ENCODE data around the gene MED13L.

MED13L gene

DNA sequence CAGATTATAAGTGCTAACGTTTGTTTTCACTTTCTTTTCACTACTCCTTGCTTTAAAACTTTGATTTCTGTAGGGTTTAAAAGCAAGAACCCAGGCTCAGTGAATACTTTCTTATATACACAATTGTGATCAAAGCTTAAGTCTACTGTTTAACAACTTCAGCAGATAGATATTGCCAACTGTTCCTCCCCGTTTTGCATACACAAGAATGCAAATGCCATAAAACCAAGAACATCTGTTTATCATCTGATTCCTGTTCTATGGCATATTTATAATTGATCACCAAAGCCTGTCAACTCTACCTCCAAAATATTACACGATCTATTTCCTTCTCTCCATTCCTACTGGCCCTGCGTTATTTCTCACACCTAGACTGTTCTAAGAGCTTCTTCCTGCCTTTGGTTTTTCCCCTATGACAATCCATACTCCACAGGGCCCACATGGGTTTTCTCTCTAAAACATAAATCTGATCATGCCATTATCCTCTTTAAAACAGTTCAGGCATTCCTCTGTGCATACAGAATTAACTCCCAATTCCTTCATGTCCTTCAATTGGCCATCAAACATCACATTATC is 15.9 kb downstream of the MED13L start:
- Histone ChIP-seq H3K4me3 (no peak overlapping the region), H3K27ac (no peak overlapping the region)
- TF ChIP-seq, protein P1, sequence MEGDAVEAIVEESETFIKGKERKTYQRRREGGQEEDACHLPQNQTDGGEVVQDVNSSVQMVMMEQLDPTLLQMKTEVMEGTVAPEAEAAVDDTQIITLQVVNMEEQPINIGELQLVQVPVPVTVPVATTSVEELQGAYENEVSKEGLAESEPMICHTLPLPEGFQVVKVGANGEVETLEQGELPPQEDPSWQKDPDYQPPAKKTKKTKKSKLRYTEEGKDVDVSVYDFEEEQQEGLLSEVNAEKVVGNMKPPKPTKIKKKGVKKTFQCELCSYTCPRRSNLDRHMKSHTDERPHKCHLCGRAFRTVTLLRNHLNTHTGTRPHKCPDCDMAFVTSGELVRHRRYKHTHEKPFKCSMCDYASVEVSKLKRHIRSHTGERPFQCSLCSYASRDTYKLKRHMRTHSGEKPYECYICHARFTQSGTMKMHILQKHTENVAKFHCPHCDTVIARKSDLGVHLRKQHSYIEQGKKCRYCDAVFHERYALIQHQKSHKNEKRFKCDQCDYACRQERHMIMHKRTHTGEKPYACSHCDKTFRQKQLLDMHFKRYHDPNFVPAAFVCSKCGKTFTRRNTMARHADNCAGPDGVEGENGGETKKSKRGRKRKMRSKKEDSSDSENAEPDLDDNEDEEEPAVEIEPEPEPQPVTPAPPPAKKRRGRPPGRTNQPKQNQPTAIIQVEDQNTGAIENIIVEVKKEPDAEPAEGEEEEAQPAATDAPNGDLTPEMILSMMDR (IDR thresholded peaks at IDR 0.05): no peak
- no peak for DNase-seq (ENCODE audit: low spot score)

DNA sequence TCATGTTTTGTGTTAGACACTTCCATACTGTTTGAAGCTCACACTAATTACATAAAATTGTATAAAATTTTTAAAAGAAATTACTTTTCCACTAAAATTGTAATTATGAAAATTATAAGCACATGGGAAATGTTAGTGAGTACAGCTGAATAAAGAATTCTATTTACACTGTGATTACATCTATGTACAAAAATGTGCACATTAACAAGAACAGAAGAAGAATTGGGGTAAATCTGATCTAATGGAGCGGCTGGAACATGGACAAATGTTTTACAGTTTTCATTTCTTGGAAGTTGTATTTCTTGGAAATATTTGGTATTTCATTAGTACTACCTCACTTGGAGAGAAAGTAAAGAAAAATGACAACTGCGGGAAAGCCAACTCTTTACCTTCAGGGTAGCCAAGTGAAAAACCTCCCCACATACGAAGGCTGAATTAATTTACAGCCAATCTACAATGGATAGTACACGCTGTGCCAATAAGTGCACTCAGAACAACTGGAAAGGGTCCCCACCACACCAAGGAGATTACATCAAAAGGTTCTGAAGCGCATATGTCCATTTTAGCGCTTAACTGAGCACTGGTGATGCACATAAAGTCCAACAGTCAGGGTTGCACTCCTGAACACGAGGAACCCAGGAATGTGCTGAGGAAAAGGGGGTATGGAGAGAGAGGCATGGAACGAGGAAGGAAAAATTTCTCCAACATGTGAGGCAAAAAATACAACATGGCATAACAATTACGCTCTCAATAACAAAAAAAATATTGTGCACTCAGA is 17.5 kb downstream of the MED13L start:
- H3K27ac ChIP-seq: no peak overlapping the region
- TF ChIP-seq, protein P1 (IDR thresholded peaks at IDR 0.05): no peak

DNA sequence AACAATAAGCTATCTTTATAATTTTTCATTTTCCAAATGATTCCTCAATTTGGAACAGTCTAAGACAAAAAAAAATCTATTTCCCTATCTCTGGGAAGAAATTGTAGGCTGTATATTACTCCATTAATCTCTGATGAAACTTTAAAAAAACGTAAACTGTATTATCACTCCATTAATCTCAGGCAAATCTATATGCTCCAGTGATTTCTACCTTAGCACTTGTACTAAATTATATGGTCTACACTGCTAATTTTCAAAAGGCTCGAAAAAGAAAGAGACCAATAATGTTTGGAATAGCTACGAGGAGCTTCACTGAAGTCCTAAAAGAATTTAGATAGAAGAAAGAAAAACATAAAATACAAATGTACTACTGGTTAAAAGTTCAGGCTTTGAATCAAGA is 19.7 kb downstream of the MED13L start:
- Histone ChIP-seq H3K4me3 (no peak overlapping the region), H3K27ac (no peak overlapping the region)
- no peak for DNase-seq (ENCODE audit: low spot score)
- TF ChIP-seq, protein P1 (IDR thresholded peaks at IDR 0.05): no peak

More for the DNA sequence above, 17.5 kb downstream of the MED13L start:
- no peak for DNase-seq (ENCODE audit: low spot score)
- no peak overlapping the region for H3K4me3 ChIP-seq

DNA sequence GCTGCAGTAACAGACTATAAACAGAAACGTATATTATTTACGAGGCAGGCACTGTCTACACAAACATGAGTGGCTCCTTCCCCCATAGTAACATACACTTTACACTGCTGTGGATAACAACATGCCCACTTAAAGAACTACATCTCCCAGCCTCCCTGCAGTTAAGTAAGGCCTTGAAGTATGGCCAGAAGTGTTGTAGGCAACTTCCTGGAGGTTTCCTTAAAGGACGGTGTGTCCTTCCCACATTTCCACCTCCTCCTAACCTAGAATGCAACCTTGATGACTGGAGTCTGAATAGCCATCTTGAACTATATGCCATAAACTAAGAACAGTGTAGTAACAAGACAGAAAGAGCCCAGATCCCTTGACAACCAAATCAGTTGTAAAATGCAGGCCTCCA is 20.3 kb downstream of the MED13L start:
- DNase-seq (ENCODE audit: low spot score): no peak
- Histone ChIP-seq H3K4me3 (no peak overlapping the region), H3K27ac (peak overlapping the region in 1 of 2 donors; percentile 31)
- TF ChIP-seq, protein P1 (IDR thresholded peaks at IDR 0.05): no peak

DNA sequence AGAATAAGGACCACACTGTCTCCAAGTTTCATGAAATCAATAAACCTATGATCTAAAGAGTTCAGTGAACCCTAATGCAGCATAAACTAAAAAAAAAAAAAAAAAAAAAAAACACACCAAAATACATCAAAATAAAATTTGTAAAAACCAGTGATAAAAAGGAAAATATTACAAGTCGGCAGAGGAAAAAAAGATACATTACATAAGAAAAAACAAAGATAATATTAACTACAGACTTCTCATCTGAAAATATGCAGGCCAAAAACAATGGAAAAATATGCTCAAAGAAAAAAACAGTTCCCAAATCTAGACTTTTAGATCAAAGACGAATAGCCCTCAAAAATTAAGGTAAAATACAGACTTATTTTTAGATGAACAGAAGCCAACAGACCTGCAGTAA is 27.6 kb downstream of the MED13L start:
- no peak overlapping the region for H3K4me3 ChIP-seq
- DNase-seq (ENCODE audit: low spot score): no peak
- no peak overlapping the region for H3K27ac ChIP-seq
- TF ChIP-seq, protein P1 (IDR thresholded peaks at IDR 0.05): no peak

DNA sequence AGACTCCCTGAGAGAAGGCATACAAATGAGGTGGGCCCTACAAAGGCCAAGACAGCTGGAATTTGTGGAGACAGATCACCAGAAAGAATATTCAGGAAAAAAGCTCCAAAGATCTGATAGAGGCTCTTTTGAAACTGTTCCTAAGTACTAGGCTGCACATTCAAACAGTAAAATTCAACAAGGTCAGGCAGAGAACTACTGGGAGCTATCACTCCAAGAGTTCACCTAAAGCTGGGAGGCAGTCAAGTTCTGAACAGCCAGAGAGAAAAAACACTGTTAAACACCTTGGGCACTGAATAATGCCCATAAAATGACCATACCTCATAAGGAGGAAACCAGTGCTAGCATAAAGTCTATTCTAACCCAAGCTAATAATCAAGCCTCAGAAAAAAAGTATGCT is 28.6 kb downstream of the MED13L start:
- Histone ChIP-seq H3K4me3 (no peak overlapping the region), H3K27ac (no peak overlapping the region)
- no peak for DNase-seq (ENCODE audit: low spot score)
- TF ChIP-seq, protein P1 (IDR thresholded peaks at IDR 0.05): no peak

DNA sequence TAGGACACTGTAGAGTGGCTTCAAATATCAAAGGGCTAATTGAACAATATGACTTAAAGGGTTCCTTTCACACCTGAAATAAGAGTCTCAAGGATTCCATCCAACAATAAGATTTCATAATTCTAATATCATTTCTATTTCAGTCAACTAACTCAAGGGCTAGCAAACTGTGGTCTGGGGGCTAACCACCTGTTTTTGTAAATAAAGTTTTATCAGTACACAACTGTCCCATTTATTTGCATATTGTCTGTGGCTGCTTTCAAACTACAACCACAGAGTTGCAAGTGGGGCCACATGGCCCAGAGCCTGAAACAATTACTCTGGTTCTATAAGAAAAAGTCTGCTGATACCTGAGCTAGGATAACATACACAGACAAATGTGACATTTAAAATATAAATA is 29.1 kb downstream of the MED13L start:
- TF ChIP-seq, protein P1 (IDR thresholded peaks at IDR 0.05): no peak
- no peak overlapping the region for H3K27ac ChIP-seq

More for the DNA sequence above, 29.1 kb downstream of the MED13L start:
- no peak for DNase-seq (ENCODE audit: low spot score)
- no peak overlapping the region for H3K4me3 ChIP-seq

Data from coronary artery (tissue), 2 donors.